Natural killer cell treated with Interleukin-12 subunit alpha and Interleukin-12 subunit beta and Interleukin-15 and Interleukin-18, amount 100 ng/mL, for 72 hours (primary cell): ENCODE results near the gene FOXP4. TPM values are rescaled to one million over a fixed set of nuclear protein-coding genes. Genes with fewer than 3 reads are reported as not detected.
A peak's percentile ranks its signal among the peaks of the same experiment; 100 is the strongest.

Source experiments
- ATAC-seq, 2 donors: fragments of 150-1000 bp; cut with Tn5 transposase in 1 of 2; sonication (Bioruptor Pico), chemical (Tn5 transposase) in 1 of 2; 2 replicates each; pipeline ENCODE4 v1.10.0; 2021
- DNase-seq: peaks from one replicate; pipeline ENCODE4 v3.0.0; 2022; ENCODE audit warnings: low spot score
- H3K27ac Mint-ChIP-seq, 2 donors: 1 replicate in 1 of 2; 2 replicates in 1 of 2; pipeline ENCODE4 v1.8.0; 2022; ENCODE audit warnings: mixed read lengths in 2 of 2, mild to moderate bottlenecking in 1 of 2, moderate library complexity in 1 of 2
- H3K27me3 Mint-ChIP-seq, 2 donors: 1 replicate in 1 of 2; 2 replicates in 1 of 2; pipeline ENCODE4 v1.8.0; 2022; ENCODE audit warnings: mixed read lengths in 2 of 2
- H3K36me3 Mint-ChIP-seq: one replicate; pipeline ENCODE4 v1.8.0; 2022; ENCODE audit warnings: mixed read lengths
- H3K4me1 Mint-ChIP-seq, 2 donors: 1 replicate in 1 of 2; 2 replicates in 1 of 2; pipeline ENCODE4 v1.8.0; 2022; ENCODE audit warnings: low read depth in 2 of 2, mixed read lengths in 2 of 2, mild to moderate bottlenecking in 1 of 2
- H3K4me3 Mint-ChIP-seq: one replicate; pipeline ENCODE4 v1.8.0; 2022; ENCODE audit warnings: mixed read lengths
- H3K9me3 Mint-ChIP-seq: 2 replicates; pipeline ENCODE4 v1.8.0; 2022; ENCODE audit warnings: mixed read lengths
- total RNA-seq, 2 donors: library from RNA; stranded (reverse); gene quantifications; one replicate each; pipeline ENCODE4 v1.2.3, GENCODE V29; 2022

The FOXP4 gene
- total RNA-seq, 2 donors from 2014 or later = 52.4 to 110 TPM

GRCh38 chr6:41546866-41547798 lies 951 bp downstream of the FOXP4 start:
- Mint-ChIP-seq H3K9me3 (no peaks in the 10 kb centered on the region), H3K4me1 (peaks cover 41 to 45% of the 10 kb centered on the region in 2 donors), H3K4me3 (peak overlapping the region; percentile 90), H3K27ac (peak overlapping the region; percentile 44 to 84), H3K27me3 (no peaks in the 10 kb centered on the region), H3K36me3 (peaks cover 10% of the 10 kb centered on the region)
- peak; percentile 68 for DNase-seq
- ATAC-seq = peak; percentile 4 to 7

GRCh38 chr6:41547799-41548097 lies 1.6 kb downstream of the FOXP4 start:
- Mint-ChIP-seq H3K36me3 (peaks cover 10% of the 10 kb centered on the region), H3K9me3 (no peaks in the 10 kb centered on the region), H3K4me1 (peaks cover 41 to 43% of the 10 kb centered on the region in 2 donors), H3K27me3 (no peaks in the 10 kb centered on the region), H3K27ac (peak overlapping the region; percentile 44 to 84), H3K4me3 (peak overlapping the region; percentile 90)
- ATAC-seq (no peak), DNase-seq (no peak)

- Mint-ChIP-seq H3K27me3 (no peaks in the 10 kb centered on the region), H3K4me1 (peaks cover 41 to 42% of the 10 kb centered on the region in 2 donors), H3K4me3 (peak overlapping the region; percentile 90), H3K27ac (peak overlapping the region in 1 of 2 donors; percentile 65), H3K36me3 (peaks cover 10% of the 10 kb centered on the region), H3K9me3 (no peaks in the 10 kb centered on the region)
- DNase-seq (peak; percentile 84), ATAC-seq (peak in 1 of 2 donors; percentile 20)
Measured at GRCh38 chr6:41548098-41548840, 2.1 kb downstream of the FOXP4 start.

- peak overlapping the region; percentile 90 for H3K4me3 Mint-ChIP-seq
- peaks cover 10% of the 10 kb centered on the region for H3K36me3 Mint-ChIP-seq
- ATAC-seq (no peak), DNase-seq (peak; percentile 64)
- no peaks in the 10 kb centered on the region for H3K27me3 Mint-ChIP-seq
- H3K4me1 Mint-ChIP-seq = peaks cover 41 to 45% of the 10 kb centered on the region in 2 donors
- peak overlapping the region in 1 of 2 donors; percentile 65 for H3K27ac Mint-ChIP-seq
- no peaks in the 10 kb centered on the region for H3K9me3 Mint-ChIP-seq
Measured at GRCh38 chr6:41548841-41549642, 2.9 kb downstream of the FOXP4 start.

- Mint-ChIP-seq H3K4me1 (peaks cover 36 to 45% of the 10 kb centered on the region in 2 donors), H3K9me3 (no peaks in the 10 kb centered on the region), H3K36me3 (peaks cover 10% of the 10 kb centered on the region), H3K27me3 (no peaks in the 10 kb centered on the region), H3K27ac (peak overlapping the region in 1 of 2 donors; percentile 36), H3K4me3 (peak overlapping the region; percentile 65)
- no peak for DNase-seq
- ATAC-seq = no peak
Measured at GRCh38 chr6:41549673-41550072, 3.5 kb downstream of the FOXP4 start.

- no peaks in the 10 kb centered on the region for H3K9me3 Mint-ChIP-seq
- peaks cover 26 to 37% of the 10 kb centered on the region in 2 donors for H3K4me1 Mint-ChIP-seq
- ATAC-seq (no peak), DNase-seq (no peak)
- peak overlapping the region in 1 of 2 donors; percentile 62 for H3K27ac Mint-ChIP-seq
- H3K36me3 Mint-ChIP-seq = peaks cover 10% of the 10 kb centered on the region
- H3K27me3 Mint-ChIP-seq = no peaks in the 10 kb centered on the region
- H3K4me3 Mint-ChIP-seq = no peak overlapping the region
Measured at GRCh38 chr6:41551086-41551700, 5.0 kb downstream of the FOXP4 start.

GRCh38 chr6:41551857-41552256 lies 5.7 kb downstream of the FOXP4 start:
- Mint-ChIP-seq H3K36me3 (peaks cover 10% of the 10 kb centered on the region), H3K27me3 (no peaks in the 10 kb centered on the region), H3K27ac (peak overlapping the region in 1 of 2 donors; percentile 62), H3K4me1 (peaks cover 27 to 39% of the 10 kb centered on the region in 2 donors), H3K9me3 (no peaks in the 10 kb centered on the region), H3K4me3 (no peak overlapping the region)
- ATAC-seq (no peak), DNase-seq (no peak)

GRCh38 chr6:41552723-41553122 lies 6.5 kb downstream of the FOXP4 start:
- H3K4me3 Mint-ChIP-seq = no peak overlapping the region
- no peaks in the 10 kb centered on the region for H3K27me3 Mint-ChIP-seq
- ATAC-seq (no peak), DNase-seq (no peak)
- peaks cover 10% of the 10 kb centered on the region for H3K36me3 Mint-ChIP-seq
- H3K27ac Mint-ChIP-seq = no peak overlapping the region
- no peaks in the 10 kb centered on the region for H3K9me3 Mint-ChIP-seq
- peaks cover 32 to 45% of the 10 kb centered on the region in 2 donors for H3K4me1 Mint-ChIP-seq

- no peaks in the 10 kb centered on the region for H3K27me3 Mint-ChIP-seq
- peaks cover 10% of the 10 kb centered on the region for H3K36me3 Mint-ChIP-seq
- H3K27ac Mint-ChIP-seq = no peak overlapping the region
- peaks cover 32 to 47% of the 10 kb centered on the region in 2 donors for H3K4me1 Mint-ChIP-seq
- no peak overlapping the region for H3K4me3 Mint-ChIP-seq
- ATAC-seq (no peak), DNase-seq (no peak)
- no peaks in the 10 kb centered on the region for H3K9me3 Mint-ChIP-seq
Measured at GRCh38 chr6:41553405-41553999, 7.3 kb downstream of the FOXP4 start.

GRCh38 chr6:41555326-41556300 lies 9.4 kb downstream of the FOXP4 start:
- DNase-seq (no peak), ATAC-seq (no peak)
- H3K4me3 Mint-ChIP-seq = no peak overlapping the region
- H3K36me3 Mint-ChIP-seq = peaks cover 4% of the 10 kb centered on the region
- H3K27ac Mint-ChIP-seq = peak overlapping the region in 1 of 2 donors; percentile 37
- no peaks in the 10 kb centered on the region for H3K9me3 Mint-ChIP-seq
- H3K4me1 Mint-ChIP-seq = peaks cover 29 to 48% of the 10 kb centered on the region in 2 donors
- no peaks in the 10 kb centered on the region for H3K27me3 Mint-ChIP-seq

GRCh38 chr6:41557335-41557734 lies 11.2 kb downstream of the FOXP4 start:
- peak overlapping the region in 1 of 2 donors; percentile 25 for H3K27ac Mint-ChIP-seq
- peaks cover 40 to 47% of the 10 kb centered on the region in 2 donors for H3K4me1 Mint-ChIP-seq
- no peaks in the 10 kb centered on the region for H3K27me3 Mint-ChIP-seq
- no peak for DNase-seq
- no peak for ATAC-seq
- H3K36me3 Mint-ChIP-seq = no peaks in the 10 kb centered on the region
- no peaks in the 10 kb centered on the region for H3K9me3 Mint-ChIP-seq
- H3K4me3 Mint-ChIP-seq = no peak overlapping the region
